ENCODE data around the gene MRPL9. TPM values are rescaled to one million over a fixed set of nuclear protein-coding genes. Genes with fewer than 3 reads are reported as not detected.
A peak's percentile ranks its signal among the peaks of the same experiment; 100 is the strongest.

Gene MRPL9
- 100 to 1,000 TPM in 1 of 2 donors, 10 to 100 TPM in 1; 49.4 to 104 TPM for total RNA-seq

DNA sequence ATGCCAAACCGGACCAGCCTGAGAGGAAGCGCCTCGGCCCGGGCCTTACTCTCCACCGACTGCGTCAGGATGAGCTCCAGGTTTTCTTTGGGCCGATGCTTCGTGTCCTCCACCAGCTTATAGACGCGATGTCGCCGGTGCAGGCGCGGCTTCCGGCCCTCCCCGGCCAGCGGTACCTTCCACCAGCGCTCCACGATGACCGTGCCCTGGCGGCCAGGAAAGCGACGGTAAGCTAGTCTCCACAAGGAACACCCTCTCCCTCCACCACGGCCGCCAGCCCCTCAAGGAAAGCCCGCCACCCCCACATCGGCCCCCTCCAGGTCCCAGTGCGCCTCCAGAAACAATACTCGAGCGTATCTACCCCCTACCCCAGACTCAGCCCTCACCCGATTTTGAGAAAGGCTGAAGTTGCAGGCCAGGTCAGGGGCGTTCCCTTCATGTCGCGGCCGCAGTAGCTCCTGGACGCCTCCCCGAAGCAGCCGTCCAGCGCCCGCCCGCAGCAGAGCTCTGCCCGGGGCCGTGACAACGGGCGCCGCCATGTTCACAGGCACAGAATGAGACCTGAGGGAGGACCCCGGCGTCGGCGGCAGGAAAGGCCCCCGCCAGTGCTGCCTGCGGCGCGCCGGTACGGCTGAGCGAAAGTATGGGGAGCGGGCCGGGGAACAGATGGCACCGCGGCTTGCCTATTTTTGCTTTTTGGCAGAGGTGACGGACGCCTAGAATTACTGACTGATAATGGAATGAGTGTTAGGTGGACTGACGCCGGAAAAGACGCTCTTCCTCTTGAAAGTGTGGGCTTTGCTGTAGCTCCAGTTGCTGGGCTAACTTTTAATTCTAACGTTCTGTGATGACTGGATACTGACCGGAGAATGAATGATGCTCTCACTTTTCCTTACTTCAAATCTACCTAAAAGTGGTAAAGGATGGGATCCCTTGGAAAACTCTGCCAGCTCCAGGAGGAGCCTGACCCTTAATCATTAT, at the start of gene MRPL9:
MRPL9 (minus strand) TSS at position 556 of the 981 bp plus-strand sequence; CDS start at position 539, 17 bp downstream.
- intact Hi-C loops (cut with DNase I): no loop called here

DNA sequence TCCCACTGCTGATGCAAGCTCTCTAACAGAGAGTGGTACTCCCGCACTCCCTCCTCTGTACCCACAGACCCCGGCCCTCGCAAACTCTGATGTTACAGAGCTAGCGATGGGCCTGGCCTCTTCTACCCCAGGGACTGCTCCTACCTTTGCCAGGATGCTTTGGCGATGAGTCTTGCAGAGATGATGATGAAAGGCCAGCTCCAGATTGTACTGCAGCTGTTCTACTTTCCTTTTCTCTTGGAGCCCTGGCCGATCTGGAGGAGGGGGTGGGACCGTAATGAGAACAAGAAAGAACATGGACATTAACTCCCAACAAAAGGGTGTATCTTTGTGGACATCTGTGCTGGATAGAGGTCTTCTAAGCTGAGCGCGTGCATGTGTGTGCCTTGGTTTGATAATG, 47.9 kb upstream of the MRPL9 start:
- TF ChIP-seq, protein P1, sequence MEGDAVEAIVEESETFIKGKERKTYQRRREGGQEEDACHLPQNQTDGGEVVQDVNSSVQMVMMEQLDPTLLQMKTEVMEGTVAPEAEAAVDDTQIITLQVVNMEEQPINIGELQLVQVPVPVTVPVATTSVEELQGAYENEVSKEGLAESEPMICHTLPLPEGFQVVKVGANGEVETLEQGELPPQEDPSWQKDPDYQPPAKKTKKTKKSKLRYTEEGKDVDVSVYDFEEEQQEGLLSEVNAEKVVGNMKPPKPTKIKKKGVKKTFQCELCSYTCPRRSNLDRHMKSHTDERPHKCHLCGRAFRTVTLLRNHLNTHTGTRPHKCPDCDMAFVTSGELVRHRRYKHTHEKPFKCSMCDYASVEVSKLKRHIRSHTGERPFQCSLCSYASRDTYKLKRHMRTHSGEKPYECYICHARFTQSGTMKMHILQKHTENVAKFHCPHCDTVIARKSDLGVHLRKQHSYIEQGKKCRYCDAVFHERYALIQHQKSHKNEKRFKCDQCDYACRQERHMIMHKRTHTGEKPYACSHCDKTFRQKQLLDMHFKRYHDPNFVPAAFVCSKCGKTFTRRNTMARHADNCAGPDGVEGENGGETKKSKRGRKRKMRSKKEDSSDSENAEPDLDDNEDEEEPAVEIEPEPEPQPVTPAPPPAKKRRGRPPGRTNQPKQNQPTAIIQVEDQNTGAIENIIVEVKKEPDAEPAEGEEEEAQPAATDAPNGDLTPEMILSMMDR (IDR thresholded peaks at IDR 0.05): no peak
- H3K36me3 ChIP-seq: no peaks in the 10 kb centered on the region
- H3K27me3 ChIP-seq: no peaks in the 10 kb centered on the region
- no peak overlapping the region for H3K27ac ChIP-seq
- H3K9me3 ChIP-seq: no peaks in the 10 kb centered on the region
- H3K4me3 ChIP-seq: no peak overlapping the region
- H3K4me1 ChIP-seq: no peaks in the 10 kb centered on the region
- DNase-seq: no peak
- intact Hi-C loops (cut with DNase I): no loop called here
- H3K9ac ChIP-seq (ENCODE audit: low read depth in 2 of 2, low read length in 2 of 2): no peak overlapping the region

More for the DNA sequence above, at the start of gene MRPL9:
- Histone ChIP-seq H3K9ac (ENCODE audit: low read depth in 2 of 2, low read length in 2 of 2) (peak within 1 kb of the TSS; percentile 62 to 74), H3K36me3 (peaks cover 11% of the 10 kb centered on the region), H3K4me1 (no peaks in the 10 kb centered on the region), H3K4me3 (peak within 1 kb of the TSS; percentile 91), H3K27me3 (no peaks in the 10 kb centered on the region), H3K27ac (peak within 1 kb of the TSS; percentile 92), H3K9me3 (no peaks in the 10 kb centered on the region)
- DNase-seq: peak; percentile 86
- TF ChIP-seq, protein P1 (IDR thresholded peaks at IDR 0.05): no peak

DNA sequence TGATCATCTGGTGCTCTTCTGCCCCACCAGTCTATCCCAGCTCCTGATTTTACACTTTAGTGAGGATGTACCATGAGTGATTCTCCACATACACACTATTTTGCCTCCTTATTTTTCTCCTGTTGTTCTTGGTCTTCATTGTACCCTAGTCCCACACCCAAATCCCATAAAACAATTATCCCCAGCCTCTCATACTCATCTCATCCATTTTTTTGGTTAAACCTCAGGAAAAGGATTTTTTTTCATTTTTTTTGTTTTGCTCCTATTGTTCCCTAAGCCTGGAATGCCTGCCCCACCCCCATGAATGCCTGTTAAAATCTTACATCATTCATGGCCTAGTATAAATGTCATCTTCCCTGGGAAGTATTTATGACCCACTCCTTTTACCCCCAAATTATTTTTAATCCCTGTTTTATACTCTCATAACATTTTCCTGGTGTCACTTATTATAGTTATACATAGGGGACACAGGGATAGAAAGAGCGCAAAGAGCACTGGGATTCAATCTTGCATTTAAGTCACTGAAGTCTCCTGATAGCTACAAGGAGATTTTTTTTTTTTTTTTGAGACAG, 46.8 kb upstream of the MRPL9 start:
- no peaks in the 10 kb centered on the region for H3K4me1 ChIP-seq
- intact Hi-C loops (cut with DNase I): no loop called here
- no peak for DNase-seq
- H3K4me3 ChIP-seq: no peak overlapping the region
- no peaks in the 10 kb centered on the region for H3K36me3 ChIP-seq
- no peaks in the 10 kb centered on the region for H3K9me3 ChIP-seq
- TF ChIP-seq, protein P1 (IDR thresholded peaks at IDR 0.05): no peak
- H3K27me3 ChIP-seq: no peaks in the 10 kb centered on the region
- H3K27ac ChIP-seq: no peak overlapping the region
- H3K9ac ChIP-seq (ENCODE audit: low read depth in 2 of 2, low read length in 2 of 2): no peak overlapping the region

DNA sequence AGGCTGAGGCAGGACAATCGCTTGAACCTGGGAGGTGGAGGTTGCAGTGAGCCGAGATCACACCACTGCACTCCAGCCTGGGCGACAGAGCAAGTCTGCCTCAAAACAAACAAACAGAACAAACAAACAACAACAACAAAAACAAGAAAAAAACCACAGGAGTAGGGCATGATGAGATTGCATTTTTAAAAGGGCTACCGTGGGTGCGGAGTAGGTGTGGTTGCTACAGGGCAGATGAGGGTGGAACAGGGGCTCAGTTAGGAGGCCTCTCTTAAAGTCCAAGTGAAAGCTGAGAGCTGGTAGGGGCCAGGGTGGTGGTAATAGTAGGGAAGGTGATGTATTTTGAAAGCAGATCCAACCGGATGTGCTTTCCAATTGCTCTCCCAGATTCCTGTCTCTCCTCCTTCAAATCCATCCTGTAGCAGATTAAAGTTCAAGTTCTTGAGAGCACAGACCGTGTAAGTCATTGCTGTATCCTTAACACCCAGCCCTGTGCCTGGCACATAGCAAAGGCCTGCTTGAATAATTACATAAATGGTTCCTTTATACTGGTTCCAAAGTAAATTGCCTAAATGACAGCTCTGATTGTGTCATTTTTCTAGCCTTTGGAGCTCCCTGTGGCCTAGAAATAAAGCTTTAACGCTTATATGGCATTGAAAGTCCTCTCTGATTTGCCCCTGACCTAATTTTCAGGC, 46.1 kb upstream of the MRPL9 start:
- TF ChIP-seq, protein P1 (IDR thresholded peaks at IDR 0.05): no peak
- H3K9ac ChIP-seq (ENCODE audit: low read depth in 2 of 2, low read length in 2 of 2): no peak overlapping the region
- no peaks in the 10 kb centered on the region for H3K9me3 ChIP-seq
- H3K4me1 ChIP-seq: no peaks in the 10 kb centered on the region
- no peak for DNase-seq
- H3K27me3 ChIP-seq: no peaks in the 10 kb centered on the region
- no peak overlapping the region for H3K4me3 ChIP-seq
- intact Hi-C loops (cut with DNase I): no loop called here
- H3K27ac ChIP-seq: no peak overlapping the region
- no peaks in the 10 kb centered on the region for H3K36me3 ChIP-seq

DNA sequence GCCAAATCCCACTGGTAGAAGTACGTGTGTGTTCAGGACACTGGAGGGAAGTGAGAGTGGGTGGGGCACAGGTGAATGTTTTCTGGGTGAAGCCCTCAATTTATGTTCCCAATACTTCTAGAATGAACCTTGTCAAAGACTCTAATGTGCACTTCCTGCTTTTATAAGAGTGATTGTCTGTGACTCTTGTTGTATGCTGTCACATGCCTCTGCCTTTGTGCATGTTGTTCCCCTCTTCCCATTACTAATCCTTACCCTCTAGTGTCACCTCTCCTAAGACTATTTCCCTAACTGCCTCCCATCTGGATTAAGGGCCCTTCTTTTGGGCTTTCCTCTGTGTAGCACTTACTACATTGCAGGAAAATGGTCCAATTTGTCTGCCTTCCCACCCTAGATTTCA, 44.5 kb upstream of the MRPL9 start:
- DNase-seq: no peak
- intact Hi-C loops (cut with DNase I): no loop called here
- Histone ChIP-seq H3K9me3 (no peaks in the 10 kb centered on the region), H3K4me3 (no peak overlapping the region), H3K27ac (no peak overlapping the region), H3K9ac (ENCODE audit: low read depth in 2 of 2, low read length in 2 of 2) (no peak overlapping the region), H3K27me3 (no peaks in the 10 kb centered on the region), H3K4me1 (no peaks in the 10 kb centered on the region), H3K36me3 (no peaks in the 10 kb centered on the region)
- TF ChIP-seq, protein P1 (IDR thresholded peaks at IDR 0.05): no peak
